ENCODE results near the gene NDUFB10.
"Not testable (repeated sequence)": the region's sequence is repeated elsewhere in the genome, so short reads cannot be mapped to it uniquely, and the experiment has no call there.

Gene NDUFB10

DNA sequence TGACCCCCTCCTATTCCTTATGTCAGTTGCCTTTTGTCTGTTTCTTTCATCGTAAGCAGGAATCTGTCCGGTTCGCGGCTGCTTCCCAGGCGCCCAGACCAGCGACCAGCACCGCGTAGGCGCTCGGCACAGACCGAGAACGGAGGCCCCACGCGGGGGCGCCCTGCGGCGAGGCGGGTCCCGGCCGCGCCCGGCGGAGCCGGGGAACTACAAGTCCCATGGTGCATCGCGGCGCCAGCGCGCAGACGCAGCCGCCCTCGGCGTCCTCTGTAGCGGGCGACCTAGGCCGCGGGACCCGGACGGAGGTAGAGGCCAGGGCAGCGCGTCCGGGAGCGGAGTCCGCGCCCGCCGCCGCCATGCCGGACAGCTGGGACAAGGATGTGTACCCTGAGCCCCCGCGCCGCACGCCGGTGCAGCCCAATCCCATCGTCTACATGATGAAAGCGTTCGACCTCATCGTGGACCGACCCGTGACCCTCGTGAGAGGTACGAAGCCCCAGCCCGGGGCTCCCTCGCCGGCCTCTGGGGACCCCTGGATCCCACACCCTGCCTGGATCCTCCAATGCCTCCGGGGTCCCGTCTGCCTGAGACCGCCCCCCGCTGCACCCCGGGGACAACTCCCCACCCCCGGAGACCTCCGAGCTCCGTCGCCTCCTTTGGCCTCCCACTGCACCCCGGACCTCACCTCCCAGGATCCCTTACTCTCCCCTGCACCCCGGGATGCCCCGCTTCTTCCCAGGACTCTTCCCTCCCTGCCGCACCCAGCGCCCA is at the start of gene NDUFB10:
Gene NDUFB10 (plus strand): TSS at position 270 of the 771 bp plus-strand sequence. CDS start 87 bp downstream, at position 357.
- peak; percentile 78 for DNase-seq

DNA sequence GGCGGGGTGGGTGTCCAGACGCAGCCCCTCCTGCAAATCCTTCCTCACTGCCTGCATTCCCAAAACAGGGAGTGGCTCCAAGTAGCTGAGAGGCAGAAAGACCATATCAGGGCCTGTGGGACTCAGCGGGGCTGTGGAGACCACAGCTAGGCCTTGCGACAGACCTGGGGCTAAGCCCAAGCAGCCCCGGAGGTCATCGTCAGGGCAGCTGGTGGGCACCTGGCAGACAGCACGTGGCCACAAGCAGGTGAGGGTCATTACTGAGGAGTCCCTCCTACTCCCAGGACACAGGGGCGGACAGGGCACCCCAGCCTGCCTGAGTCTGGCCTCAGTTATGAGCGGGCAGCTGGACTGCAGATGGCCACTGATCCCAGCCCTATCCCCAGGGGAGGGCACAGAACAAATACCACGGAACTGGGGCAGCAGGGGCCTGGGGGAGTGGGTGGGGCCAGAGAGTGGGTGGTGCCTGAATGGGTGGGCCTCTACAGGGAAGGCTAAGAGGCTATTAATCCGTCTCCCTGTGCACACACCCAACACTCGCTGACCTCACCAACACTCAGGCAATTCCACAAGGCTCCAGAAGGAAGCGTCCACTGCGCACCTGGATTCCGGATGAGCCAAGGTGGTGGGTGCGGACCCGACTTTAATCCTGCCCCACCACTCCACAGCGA is 49.6 kb upstream of the NDUFB10 start:
- DNase-seq: no peak

DNA sequence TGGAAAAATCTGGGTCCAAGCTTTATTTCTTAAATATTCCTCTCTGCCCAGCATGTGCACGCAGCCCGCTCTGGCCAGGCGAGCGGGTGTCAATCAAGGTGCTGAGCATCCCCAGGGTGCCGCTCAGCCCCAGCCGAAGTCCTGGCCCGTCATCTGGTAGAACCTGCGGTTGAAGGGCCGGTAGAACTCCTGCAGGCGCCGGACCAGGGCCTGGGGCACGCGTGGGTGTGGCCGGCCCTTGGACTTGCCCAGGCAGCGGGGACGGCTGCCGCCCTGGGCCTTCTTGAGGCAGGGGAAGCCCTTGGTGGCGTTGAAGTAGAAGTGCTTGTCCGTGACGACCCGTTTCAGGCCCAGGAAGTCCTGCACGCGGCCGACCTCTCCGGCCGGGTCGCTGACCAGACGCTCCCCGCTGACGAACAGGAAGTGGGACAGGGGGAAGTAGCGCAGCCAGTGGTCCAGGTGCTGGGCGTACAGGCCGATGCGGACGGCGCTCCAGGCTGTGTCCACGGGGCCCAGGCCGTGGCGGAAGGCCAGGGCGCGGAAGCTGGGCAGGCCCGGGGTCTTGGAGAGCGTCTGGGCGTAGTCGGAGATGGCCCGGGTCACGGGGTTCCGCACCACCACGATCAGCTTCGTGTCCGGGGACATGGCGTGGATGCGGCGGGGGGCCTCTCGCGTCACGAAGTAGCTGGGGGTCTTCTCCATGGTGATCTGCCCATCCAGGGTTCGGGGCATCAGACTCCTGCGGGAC is 47.7 kb upstream of the NDUFB10 start:
- DNase-seq: no peak

DNA sequence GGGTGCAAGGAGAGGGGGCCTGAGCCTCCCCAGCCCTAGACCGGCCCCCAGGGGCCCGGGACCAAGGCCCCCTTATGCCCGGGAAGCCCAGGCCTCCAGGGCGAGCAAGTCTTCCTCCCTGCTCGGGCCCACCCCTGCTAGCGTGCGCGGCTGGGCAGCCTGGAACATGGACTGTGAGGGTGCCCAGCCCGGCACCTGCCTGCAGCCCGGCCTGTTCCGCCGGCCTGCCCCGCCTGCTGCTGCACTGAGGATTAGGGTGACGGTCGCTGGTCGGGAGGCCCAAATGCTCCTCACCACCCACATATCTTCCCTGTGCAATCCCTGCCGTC is 47.2 kb upstream of the NDUFB10 start:
- DNase-seq: no peak

DNA sequence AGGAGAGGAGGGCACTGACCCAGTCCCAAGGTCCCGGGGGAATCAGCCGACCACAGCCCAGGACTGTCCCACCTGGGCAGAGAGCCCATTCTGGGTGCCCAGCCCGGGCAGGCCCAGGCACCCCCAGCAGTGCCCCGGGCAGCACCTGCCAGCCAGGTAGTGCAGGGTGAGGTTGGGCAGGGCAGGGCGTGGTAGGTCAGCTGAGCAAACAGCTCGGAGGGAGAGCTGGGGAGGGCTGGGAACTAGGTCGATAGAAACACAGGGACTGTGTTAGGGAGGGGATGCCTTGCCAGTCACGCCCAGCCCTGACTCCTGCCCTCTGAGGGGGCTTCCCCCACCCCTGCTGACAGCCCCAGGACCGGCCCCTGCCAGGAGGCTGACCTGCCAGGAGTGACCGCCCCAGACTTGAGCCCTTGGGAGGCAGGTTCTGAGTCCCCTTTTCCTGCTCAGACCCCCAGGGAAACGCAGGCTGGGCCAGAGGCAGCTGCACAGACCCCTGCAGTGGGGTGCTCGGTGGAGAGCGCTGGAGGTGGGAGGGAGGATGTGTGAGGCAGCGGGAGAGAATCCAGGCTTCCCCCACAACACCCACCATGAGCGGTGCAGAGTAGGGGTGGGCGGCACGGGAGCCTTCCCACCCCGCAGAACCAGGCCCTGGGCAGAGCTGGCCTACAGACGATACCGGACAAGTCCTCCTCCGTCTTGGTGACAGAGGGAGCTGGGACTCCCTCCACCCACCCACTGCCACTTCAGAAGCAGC is 45.8 kb upstream of the NDUFB10 start:
- DNase-seq: no peak

DNA sequence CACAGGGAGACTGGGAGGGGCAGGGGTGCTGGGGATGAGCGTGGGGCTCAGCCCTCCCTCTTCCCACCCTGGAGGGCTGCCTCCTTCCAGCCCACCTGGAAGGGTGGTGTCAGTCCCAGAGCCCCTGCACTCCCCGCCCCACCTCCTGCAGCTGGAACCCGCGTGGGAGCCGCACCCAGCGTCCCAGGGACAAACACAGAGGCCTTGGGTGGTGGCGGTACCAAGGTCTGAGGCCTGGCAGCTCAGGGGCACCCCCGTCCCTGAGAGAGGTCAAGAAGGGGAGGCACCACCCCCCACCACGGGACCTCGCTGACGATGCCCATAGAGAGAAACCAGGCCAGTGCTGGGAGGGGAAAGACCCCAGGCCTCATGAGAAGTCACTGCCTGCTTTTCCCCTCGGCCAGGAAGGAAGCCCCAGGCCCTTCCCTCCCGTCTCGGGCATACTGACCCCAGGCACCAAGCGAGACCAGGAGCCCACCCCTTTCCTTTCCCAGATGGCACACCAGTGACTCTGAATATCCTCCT is 45.2 kb upstream of the NDUFB10 start:
- DNase-seq: no peak

DNA sequence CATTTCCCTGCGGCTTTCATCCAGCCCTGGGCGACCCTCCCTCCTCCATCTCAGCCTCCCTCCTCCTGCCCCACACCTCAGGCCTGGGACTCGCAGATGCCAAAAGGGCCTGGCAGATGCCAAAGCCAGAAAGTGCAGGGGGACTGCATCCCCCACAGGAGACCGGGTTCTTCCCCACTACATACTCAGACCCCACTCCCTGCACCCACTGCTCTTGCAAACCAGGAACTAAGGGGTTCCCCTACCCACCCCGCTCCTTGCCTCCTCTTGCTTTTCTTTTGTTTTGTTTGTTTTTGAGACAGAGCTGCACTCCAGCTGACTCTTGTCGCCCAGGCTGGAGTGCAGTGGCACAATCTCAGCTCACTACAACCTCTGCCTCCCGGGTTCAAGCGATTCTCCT is 44.4 kb upstream of the NDUFB10 start:
- DNase-seq: no peak

DNA sequence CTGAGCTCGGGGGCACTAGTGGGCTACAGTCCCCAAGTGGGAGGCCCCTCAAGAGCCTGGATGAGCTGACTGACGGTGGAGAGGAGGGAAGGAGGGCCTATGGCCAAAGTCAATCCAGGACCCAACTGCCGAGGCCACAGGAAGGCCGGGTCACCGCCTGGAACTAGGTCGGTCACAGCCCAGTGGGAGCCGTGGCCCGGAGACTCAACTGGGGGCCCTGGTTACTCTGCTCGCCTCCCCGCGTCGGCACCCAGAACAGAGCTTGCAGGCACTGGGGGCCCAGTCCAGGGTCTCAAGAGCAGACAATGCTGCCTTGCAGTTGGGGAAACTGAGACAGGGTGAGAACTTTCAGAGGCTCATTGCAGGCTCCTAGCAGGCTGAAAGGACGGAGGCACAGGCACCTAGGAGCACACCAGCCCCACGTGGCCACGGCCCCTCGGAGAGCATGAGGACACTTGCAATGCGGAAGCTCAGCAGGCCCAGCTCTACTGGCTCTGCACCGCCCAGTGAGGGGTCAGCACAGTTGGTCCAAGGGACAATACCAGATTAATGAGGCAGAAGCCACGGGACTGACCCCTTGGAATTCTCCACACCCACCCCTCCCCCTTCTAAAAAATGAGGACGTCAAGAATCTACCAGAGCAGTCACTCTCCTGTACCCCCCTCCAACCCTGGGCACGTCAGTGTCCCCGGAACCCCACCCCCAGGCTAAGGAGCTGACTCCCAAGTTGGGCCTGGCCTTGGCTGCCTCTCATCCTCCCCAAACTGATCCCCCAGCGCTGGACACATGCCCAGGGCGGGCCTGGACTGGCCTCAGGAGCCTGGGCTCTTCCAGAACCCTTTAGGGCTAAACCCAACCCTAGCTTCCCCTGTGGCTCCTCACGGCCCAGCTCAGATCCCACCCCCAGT is 43.4 kb upstream of the NDUFB10 start:
- DNase-seq: no peak

DNA sequence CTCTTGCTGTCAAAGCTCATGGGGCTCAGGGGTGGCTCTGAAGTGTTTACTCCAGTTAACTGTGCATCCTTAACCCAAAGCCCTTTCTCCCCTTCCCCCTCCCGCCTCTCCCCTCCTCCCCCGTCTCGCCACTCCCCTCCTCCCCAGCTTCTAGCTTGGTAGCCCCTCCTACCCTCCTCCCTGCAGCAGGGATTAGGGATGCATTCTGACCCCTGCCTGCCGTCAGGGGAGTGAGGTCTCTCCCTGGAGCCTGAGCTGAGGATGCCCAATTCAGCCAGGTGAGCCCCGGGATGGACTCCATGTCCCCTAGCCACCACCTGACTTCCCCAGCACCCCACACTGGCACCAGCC is 42.7 kb upstream of the NDUFB10 start:
- DNase-seq: no peak

DNA sequence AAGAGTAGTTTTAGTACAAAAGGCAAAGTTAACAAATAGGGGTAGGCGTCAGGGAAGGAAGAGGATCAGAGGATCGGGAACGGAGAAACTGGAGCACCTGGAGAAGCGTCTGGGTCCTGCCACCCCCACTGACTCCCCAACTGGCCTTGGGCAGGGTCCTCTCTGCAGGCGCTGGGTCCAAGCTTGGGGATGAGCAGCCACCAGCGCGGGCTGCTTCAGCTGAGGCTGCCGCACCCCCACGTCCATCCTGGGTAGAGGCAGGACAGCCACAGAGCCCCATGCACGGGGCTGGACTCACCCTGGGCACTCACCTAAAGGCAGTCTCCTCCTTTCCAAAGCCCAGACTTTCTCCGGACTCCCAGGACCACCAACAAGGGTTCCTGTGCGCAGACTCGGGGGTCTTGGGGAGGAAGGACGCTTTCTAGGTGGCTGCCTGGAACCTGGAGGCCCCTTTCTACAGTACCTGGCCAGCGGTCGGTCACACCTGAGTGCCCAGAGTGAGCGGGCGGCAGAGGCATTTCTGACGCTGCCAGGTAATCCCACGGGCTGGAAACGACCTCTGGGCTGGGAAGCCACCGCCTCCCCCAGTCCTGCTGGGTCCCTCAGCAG is 42.2 kb upstream of the NDUFB10 start:
- DNase-seq: no peak

DNA sequence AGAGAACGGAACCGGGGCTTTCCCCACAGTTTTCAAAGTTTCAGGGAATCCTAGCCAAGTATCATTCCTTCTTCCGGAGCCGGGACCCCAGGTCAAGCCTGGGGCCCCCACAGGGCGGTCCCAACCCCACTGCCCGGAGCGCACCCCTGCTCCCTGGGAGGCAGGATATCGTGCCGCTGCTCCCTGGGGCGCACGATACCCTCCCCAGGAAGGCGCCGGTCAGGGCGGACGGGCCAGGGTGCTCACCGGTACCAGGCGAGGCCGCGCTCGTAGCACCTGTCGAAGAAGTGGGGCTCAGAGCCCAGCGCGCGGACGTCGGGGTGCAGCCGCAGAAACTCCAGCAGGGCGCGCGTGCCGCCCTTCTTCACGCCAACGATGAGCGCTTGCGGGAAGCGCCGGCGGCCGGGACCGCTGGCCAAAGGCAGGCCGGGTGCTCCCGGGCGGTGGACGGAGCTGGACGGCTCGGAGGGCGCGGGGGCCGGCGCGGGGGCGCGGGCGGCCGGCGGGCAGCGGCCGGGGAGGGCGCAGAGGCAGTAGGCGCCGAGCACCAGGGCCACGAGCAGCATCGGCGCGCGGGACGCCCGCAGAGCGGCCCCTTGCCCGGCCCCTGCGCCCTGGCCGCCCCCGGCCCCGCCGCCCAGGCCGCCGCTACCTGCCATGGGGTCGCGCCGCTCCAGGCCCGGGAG is 41.5 kb upstream of the NDUFB10 start:
- no peak for DNase-seq

DNA sequence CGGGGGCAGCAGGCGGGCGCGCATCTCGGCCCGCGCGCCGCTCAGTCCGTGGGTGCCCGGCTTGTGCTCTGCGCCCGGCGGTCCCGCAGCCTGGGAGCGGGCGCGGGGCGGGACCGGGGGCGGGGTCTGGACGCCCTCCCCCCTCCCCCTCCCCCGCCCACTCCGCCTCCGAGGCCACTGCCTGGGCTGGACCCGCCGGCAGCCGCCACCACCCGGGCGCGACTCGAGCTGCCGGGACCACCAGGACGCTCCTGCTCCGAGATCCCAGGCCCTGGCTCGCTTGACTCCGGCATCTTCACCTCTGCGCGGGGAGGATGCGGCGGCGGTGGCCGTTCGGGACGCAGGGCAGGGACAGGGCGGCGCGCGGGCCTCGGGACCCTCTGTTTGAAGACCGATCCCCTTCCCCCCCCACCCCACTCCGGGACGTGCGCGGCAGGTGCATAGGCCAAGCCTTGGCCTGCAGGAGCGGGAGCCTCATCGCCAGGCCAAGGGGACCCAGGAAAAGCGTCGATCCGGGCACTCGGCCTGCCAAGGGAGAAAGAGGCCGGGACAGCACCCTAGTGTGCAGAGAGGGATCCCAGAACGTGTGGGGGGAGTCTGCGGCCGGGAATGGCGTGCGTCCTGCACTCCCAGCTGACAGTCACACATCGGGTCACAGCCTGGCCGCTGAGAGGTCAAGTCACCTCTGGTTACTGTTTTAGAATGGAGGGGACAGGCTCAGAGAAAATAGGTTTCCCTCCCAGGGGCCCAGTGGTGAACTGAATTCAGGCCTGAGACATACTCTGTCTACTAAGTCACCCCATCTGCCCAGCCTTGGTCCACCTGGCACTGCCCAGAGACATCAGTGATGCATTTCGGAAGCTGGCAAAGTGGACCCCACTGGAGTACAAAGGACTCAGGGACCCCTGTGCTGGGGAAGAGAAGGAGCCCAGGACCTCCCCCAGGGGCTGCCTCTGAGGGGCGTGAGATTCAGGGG is 40.7 kb upstream of the NDUFB10 start, which contains the start of gene HS3ST6:
Gene HS3ST6 (minus strand): TSS at position 65 of the 976 bp plus-strand sequence. CDS start 92 bp downstream, outside the sequence.
- DNase-seq: no peak

DNA sequence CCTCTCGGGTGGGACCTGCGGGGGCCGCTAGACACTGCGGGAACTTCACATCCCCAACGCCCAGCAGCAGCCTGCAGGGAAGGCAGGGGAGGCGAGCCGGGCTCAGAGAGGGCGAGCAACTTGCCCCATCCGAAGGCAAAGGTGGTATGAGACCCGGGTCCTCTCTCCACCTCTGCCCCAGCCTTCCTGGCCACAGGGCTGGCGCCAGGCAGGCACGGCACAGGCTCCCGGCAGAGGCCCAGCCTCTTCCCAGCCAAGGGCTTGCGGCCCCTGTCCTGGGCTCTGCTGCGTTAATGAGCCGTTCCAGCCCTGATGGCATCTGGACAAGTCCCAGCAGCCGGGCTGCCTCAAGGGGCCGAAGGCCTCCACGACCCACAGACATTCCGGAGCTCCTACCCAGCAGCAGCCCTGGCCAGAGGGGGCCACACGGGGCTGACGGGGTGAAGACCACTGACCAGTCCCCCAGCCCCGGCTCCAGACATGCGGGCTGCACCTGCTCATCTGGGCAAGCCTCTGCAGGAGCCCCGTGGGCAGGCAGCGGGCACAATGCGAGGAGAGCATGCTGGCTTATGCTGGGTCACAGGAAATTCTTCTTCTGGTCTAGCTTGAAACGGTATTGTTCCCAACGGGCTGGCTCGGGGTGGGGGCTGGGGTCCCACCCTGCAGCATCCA is 39.9 kb upstream of the NDUFB10 start:
- DNase-seq: no peak

DNA sequence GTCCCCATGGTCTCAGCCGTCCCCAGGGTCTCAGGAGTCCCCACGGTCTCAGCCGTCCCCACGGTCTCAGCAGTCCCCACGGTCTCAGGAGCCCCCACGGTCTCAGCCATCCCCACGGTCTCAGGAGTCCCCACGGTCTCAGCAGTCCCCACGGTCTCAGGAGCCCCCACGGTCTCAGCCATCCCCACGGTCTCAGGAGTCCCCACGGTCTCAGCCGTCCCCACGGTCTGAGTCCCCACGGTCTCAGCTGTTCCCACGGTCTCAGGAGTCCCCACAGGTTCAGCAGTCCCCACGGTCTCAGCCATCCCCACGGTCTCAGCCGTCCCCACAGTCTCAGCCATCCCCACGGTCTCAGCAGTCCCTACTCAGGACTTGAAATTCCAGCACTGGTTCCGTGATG is 39.2 kb upstream of the NDUFB10 start:
- DNase-seq: not testable (repeated sequence)

DNA sequence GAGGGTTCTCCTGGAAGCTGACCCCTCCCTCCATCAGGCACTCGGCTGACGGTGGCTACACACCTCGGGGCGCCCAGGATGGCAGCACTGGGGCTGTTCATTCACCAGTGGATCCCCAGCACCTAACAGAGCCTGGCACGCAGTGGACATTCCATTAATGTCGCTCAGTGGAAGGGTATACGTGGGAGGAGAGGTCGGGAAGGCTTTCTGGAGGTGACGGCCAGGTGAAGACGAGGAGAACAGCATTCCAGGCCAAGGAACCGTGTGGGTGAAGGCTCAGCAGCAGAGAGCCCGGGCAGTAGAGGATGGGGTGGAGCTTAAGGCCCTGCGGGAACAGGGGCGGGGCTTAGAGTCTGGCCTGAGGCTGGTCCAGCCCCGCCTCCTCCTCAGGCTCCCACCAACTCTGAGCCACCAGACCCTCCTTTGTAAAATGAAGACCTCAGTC is 38.6 kb upstream of the NDUFB10 start:
- DNase-seq: no peak

DNA sequence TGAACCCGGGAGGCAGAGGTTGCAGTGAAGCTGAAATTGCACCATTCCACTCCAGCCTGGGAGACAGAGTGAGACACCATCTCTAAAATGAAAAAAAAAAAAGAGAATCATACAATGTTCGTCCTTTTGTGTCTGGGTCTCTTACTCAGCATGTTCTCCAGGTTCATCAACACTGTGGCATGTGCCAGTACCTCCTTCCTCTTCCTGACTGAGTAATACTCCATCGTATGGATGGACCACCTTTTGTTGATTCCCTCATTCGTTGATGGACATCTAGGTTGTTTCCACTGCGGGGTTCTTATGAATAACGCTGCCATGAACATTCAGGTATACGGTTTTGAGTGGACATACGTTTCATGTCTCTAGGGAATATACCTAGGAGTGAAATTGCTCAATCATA is 37.0 kb upstream of the NDUFB10 start:
- no peak for DNase-seq

DNA sequence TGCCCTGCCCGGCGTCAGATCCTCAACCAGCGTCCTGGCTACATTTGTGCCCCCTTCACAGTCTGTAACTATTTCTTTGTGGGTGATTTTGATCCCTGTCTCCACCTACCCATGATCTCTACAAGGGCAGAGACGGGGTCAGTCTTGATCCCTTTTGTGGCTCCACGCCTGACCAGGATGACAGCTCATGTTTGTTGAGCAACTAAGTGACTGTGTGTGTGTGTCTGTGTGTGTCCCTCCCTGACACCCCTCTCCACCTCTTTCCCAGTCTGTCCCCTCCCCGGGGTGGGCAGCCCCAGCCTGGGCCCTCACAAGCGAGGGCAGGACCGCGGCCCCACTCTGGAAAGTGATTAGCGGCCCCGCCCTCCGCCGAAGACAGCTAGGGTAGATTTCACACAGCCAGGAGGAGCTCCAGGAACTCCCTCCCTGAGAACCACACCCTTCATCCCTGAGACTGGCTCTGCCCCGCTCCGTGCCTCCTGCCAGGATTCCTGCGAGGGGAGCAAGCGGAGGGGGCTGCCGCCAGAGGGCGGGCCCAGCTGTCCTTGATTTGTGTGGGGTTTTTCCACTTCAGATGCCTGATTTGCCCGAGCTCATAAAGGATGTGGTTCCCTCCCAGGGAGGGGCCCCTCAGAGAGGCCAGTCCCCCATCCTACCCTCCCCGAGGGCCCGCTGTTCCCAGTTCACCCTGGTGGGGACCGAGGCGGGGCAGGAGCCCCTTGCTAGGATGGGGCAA is 35.9 kb upstream of the NDUFB10 start:
- DNase-seq: peak; percentile 93

DNA sequence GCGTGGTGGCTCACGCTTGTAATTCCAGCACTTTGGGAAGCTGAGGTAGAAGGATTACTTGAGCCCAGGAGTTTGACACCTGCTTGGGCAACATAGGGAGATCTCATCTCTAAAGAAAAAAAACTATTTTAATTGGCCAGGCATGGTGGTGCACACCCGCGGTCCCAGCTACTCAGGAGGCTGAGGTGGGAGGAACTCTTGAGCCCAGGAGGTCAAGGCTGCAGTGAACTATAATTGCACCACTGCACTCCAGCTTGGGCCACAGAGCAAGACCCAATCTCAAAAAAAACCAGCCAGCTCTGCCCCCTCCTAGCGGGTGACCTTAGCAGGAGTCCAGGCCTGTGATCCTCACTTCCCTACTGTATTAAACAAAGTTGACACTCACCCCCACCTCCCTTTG is 35.2 kb upstream of the NDUFB10 start:
- DNase-seq: no peak
